GM19455 (cell line): ENCODE results near the gene CTSE.
A peak's percentile ranks its signal among the peaks of the same experiment; 100 is the strongest.

Experiments
- ATAC-seq: cut with Tn5 transposase; IDR thresholded peaks from one replicate; pipeline ENCODE4 v1.9.1; 2021; ENCODE audit not compliant: unreplicated experiment

The CTSE gene

GRCh38 chr1:206050655-206051235, 27.1 kb upstream of the CTSE start:
- peak; percentile 80 for ATAC-seq

- no peak for ATAC-seq
Measured at GRCh38 chr1:206049919-206050600, 26.4 kb upstream of the CTSE start.

DNA sequence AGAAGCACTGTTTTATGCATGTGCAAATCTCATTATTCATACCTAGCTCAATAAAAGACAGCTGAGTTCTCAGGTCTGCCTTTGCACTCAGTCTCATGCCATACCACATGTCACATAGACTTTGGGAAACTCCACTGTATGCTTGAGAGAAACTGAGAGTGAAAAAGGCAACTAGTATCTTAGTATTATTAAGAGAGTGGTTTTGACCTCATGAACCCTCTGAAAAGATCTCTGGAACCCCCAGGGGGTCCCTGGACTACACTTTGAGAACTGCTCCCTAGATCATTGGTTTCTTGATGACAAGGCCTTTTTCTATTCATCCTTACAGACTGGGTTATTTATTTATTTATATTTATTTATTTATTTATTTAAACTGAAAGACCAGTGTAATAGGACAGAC, 25.6 kb upstream of the CTSE start:
- ATAC-seq: peak; percentile 41

GRCh38 chr1:206048582-206048981, 24.9 kb upstream of the CTSE start:
- ATAC-seq: no peak

GRCh38 chr1:206047271-206047670, 23.6 kb upstream of the CTSE start:
- ATAC-seq: no peak

DNA sequence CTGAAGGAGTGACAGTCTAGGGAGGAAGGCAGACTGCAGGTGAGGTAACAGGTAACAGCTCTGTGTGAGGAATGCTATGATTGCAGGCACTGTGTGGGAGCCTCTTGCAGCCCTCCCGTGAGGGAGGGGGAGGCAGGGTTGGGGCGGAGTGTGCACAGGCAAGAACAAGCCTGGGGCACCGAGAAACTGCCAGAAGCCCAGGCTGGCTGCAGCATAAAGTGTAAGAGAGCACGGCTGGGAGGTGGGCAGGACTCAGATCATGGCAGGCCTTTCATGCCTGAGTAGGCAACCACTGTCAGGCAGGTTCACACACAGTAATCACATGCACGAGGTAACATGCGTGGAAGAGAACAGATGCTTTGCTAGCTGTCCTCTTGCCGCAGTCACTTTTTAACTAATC, 17.9 kb upstream of the CTSE start:
- no peak for ATAC-seq

DNA sequence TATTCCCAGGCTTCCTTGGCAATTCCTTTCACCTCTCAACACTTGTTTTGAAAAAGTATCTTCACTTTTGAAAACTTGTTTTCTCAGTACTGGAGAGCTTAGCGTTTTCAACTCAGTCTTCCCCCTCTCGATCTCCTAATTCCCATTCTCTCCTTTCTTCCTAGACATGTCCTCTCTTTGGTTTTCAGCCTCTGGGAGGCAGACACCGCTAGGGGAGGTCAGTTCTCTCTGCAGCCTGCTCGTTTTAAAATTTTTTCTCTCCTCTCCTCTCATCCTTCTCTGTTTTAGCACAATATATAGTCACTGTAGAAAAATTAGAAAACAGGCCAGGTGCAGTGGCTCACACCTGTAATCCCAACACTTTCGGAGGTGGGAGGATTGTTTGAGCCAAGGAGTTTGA, 16.6 kb upstream of the CTSE start:
- ATAC-seq: no peak

DNA sequence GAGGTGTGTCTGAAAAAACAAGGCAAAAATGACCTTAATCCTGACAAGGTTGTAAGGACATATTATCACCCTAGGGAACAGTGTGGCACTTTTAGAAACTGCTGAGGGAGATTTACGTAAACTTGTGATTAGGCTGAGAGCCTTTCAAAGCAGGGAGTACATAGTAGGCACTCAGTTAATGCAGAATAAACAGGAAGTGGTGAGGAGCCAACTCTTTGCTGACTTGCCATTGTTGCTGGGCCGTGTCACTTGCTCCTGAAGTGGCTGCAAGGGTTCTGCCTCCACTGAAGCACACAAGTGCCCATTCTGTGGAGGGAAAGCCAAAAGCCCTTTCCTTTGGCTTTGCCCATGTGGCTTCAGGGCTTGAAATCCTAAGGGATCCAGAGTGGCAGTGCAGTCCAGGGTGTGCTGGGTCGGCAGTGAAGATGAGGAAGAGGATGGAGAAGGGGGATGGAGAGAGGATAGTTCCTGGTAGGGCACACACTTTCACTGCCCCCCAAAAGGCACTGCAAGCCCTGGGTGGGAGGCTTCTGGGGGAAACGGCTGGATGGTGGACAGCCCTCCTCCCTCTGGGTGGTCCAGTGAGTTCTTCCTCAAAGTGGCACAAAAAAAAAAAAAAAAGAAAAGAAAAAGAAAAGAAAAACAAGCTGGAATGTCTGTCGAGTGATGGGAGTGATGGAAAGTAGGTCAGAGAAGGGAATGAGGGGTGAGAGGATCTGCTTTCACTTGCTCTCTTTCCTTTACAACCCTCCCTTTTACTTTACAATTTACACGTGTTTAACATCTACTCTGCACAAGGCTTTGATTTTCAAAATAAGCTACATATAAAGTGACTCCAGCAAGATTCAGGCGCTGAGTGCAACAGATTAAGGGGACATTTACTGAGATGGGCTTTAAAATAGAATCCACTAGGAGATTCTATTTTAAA, 15.6 kb upstream of the CTSE start:
- no peak for ATAC-seq

GRCh38 chr1:206037581-206037980, 13.9 kb upstream of the CTSE start:
- no peak for ATAC-seq

DNA sequence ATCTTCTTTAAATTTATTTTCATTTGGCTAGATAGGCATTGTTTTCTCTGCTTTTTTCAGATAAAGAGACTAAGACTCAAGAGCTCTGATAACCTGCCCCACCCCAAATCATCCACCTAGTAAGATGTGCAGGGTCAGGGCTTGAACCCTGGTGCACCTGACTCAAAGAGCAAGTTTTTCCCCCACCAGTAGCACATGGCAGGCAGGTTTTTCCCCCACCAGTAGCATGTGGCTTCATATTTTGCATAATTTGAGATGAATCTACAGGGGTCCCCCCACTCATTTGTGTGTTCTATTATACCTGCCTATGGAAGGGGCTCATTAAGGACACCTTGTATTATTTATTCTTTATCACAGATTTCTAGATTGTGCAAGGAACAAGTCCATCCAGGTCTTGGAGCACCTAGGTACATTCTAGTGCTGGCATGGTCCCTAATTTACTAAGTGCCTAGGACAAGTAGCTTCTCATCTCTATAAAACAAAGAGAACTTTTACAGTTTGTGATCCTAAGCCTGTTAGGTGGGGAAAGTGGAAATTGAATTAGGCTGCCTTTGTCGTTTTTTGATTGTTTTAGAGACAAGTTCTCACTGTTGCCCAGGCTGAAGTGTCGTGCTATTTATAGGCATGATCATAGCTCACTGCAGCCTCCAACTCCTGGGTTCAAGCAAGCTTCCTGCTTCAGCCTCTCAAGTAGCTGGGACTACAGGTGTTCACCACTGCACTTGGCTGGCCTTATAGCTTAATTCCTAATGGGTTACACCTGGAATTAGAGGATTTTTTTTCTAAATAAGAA, 13.2 kb upstream of the CTSE start:
- ATAC-seq: no peak

- ATAC-seq: no peak
Measured at GRCh38 chr1:206035027-206035426, 11.3 kb upstream of the CTSE start.

GRCh38 chr1:206032380-206033140, 8.9 kb upstream of the CTSE start:
- no peak for ATAC-seq

GRCh38 chr1:206030714-206031113, 7.0 kb upstream of the CTSE start:
- ATAC-seq: peak; percentile 89

DNA sequence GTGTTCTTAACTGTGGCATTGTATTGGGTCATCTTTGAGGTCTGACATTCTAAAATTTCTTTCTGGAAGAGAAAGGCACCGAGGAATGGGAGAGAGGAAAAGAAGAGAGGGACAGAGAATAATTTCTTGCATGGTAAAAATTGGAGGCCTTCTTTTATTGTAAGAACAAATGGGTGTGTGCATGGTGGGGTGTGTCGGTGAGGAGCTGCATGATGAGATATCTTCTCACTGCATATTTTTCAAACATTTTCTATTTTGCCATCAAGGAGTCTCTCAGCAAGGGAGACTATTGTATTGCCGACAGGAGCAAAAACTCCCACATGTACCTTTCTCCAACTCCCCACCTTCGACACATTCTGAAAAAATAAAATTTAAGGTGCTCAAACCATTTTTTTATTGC, 6.5 kb upstream of the CTSE start:
- no peak for ATAC-seq

GRCh38 chr1:206029484-206029883, 5.8 kb upstream of the CTSE start:
- ATAC-seq: no peak

DNA sequence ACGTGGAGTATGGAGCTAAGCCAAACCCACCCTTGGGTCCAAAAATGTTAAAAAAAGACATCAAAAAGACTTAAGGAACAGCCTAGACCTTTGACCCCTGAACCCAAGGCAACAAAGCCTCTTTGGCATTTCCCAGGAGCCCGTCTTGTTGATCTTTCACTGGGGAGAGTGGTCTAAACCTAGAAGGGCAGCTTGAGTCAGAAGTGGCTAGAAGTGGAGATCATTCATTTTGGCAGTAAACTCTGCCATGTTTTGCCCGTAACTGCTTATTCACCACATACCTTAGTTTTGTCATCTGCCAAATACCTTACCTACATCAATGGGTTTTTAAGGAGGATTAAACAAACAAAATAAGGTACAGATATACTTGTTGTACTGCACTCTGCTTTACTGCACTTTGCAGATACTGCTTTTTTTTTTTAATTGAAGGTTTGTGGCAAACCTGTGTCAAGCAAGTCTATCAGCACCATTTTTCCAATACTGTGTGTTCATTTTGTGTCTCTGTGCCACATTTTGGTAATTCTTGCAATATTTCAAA, 1.7 kb upstream of the CTSE start:
- ATAC-seq: no peak

- ATAC-seq: no peak
Measured at GRCh38 chr1:206022766-206023165, 929 bp downstream of the CTSE start.

- ATAC-seq: no peak
Measured at GRCh38 chr1:206021626-206022365, 1.9 kb downstream of the CTSE start.

- no peak for ATAC-seq
Measured at GRCh38 chr1:206021008-206021625, 2.6 kb downstream of the CTSE start.
